NOMO-1 treated with DMSO at 0.1 percent for 48 hours (cell line): ENCODE measurements around the gene AFAP1L1.

ENCODE experiments used
- DNase-seq: peaks from one replicate; lab custom pipeline; 2025; ENCODE audit not compliant: unreplicated experiment; lab: John Stamatoyannopoulos, UW

The AFAP1L1 gene

GRCh38 chr5:149283626-149284480 is 12.2 kb downstream of the AFAP1L1 start:
- no peak for DNase-seq

DNA sequence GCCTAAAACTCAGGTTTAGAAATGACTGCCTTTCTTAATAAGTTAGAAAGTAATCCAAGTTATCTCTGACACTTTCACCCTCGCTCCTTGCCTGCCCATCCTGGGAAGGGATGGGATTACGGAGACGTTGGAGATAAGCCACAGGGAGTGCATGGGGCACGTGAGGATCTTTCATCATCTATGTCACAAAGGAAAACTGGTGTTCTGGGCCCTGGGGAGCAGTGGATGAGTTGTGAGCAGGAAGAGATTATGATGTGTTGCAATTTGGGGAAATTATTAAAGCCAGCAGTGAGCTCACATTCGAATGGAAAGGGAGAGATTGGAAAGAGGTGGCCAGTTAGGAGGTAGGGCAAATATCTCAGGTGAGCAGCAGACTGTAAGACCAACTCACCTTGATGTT is 12.8 kb downstream of the AFAP1L1 start:
- DNase-seq: no peak

GRCh38 chr5:149285153-149285552 is 13.5 kb downstream of the AFAP1L1 start:
- DNase-seq: no peak

GRCh38 chr5:149288436-149288835 is 16.8 kb downstream of the AFAP1L1 start:
- DNase-seq: no peak

DNA sequence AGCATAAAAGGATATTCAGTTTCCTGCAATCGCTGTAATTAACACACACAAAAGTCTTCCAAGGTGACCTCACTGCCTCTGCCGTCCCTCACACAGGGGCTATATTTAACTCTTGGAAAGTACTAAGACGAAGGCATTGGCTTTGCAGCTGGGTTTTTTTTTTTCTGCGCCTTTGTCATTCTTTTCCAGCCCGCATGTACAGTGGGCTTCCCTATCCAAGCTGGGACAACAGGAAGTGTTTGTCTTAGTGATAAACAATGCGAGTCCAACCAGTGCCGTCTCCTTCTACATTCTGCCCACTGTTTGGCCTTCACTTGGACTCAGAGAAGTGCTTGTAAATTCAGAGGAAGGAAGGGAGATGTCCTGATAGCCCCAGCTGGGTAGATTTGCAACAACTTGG is 17.6 kb downstream of the AFAP1L1 start:
- DNase-seq: no peak

DNA sequence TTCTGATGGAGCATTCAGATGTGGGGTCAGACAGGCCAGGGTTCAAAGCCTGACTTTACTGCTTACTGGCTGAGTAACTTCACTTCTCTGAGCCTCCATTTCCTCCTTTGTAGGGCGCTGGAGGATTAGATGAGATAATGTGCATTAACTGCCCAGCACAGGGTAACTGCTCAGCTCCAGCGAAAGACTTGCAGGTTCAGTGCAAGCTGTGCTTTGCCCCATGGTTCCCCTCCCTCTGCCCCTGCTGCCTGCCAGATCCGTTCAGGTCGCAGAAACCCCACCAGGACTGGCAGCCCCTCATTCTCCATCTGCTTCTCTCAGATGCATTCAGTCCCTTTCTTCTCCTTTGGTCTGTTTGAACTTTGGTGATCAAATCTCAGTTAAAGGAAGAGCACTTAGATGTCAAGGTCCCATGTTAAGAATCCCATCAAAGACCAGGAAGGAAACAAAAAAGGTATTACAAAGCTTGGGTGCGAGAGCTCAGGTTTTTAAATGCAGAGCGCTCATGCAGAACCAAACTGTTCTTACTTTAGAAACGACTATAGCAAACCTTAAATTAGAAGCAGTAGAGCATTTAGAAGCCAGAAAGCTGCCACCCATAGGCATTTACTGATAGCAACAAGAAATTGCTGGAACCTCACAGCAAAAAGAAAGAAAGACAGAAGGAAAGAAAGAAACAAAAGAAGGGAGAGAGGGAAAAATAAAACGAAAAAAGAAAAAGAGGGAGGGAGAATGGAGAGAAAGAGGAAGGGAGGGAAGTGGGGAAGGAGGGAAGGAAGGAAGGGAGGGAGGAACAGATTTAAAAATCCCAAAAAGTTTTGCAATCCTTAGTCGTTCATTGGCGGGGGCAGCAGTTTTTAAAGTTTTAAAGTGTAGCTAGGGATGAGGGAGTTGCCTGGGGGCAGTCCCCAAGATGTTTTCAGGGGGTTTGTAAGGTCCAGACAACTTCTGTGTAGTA is 23.5 kb downstream of the AFAP1L1 start:
- DNase-seq: no peak

GRCh38 chr5:149297340-149298025 is 25.8 kb downstream of the AFAP1L1 start:
- no peak for DNase-seq

DNA sequence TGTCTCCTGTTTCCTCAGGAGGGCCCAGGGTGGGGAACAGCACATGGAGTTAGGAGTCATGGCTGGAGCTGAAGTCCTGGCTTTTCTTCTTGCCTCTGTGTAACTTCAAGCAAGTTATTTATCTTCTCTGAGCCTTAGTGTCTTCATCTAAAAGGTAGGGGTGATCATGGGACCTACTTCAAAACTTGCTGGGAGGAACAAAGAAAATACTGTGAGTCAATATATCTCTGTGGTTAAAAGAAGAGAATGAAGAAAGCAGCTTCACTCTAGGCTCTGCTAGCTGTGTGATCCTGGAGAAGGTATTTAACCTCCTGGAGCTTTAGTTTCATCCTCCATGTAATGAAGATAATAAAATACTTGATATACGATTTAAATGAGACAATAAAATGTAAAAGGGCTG is 26.5 kb downstream of the AFAP1L1 start:
- no peak for DNase-seq

DNA sequence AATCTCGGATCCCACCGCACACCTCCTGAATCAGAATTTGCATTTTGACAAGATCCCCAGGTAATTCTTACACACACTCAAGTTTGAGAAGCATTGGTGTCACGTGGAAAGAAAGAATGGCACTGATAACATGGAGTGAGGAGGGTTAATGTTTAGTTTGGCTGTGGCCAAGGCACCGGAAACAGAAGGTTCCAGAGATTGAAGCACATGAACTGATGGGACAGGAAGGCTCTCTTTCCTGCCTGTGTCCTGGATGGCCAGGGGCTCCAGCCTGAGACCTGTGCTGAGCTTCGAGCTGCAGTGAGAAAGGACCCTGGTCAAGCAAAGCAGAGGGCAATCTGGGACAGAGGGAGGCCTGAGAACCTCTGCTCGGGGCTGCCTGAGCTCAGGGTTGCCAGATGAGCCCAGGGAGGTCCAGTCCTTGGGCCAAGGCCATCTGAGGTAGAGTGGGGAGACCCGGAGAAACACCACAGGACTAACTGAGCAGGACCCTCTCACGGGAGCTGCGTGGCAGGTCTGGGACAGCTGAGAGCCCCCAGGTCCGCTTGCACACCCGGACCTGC is 27.3 kb downstream of the AFAP1L1 start:
- DNase-seq: no peak

DNA sequence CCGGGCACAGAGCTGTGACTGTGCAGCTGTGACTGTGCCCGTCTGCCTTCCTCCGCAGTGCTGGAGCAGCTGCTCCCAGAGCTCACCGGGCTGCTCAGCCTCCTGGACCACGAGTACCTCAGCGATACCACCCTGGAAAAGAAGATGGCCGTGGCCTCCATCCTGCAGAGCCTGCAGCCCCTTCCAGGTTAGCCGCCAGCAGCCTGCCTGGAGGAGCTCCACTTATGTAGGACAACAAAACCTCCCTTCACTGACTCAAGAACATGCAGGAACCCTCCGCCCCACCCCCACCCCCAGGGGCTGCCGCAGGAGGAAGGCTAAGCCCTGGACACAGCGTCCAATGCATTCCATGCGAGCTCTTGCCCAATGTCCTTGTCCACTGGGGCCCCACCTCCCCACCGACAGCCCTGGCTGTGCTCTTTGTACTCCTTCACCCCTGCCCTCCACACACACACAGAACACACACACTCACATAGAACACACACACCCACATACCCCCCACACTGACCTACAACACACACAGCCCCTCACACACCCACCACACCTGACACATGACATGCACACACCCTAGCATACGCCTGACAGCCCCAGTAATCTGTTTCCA is 27.9 kb downstream of the AFAP1L1 start:
- no peak for DNase-seq

DNA sequence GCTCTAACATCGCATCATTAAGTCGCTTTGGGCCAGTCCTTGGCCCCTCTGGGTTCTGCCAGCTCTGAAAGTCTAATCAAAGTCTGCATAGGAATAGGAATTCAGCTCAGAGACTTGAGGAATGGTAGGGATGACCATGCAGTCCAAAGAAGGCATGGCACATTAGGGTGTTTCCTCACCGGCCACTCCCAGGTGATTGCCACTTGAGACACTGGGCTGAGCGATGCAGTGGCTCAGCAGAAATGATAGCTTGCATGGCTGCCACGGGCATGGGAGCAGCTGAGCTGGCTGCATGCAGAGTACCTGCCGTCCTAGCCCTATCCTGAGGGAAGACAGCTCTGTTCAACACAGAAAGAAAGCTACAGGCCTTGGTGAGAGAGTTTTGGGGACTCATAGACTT is 28.8 kb downstream of the AFAP1L1 start:
- DNase-seq: no peak

DNA sequence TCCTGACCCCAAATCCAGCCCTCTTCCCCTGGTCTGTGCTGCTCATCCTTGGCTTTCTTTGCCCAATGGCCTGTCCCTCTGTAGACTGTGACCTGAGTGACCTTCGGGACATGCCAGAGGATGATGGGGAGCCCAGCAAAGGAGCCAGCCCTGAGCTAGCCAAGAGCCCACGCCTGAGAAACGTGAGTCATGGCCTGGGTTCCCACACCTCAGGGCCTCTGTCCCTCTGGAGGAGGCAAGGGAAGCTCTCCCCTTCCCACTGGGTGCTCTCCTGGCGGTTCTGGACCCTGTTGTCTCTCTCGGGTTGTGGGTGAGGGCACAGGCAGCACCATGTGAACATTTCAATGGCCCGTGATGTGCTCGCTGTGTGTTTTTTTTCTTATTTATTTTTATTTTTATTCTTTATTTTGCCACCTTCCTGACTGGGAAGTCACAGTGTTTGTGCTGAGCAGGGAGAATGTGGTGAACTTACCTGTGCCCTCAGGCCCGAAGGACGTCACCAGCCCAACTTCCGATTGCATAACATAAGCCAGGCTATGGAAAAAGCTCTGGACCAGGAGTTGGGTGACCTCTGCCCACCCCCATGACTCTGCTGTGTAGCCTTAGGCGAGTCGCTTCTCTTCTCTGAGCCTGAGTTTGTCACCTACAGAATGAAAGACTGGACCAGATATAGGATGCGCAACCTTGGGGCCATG is 29.5 kb downstream of the AFAP1L1 start:
- no peak for DNase-seq

- no peak for DNase-seq
These were observed 30.2 kb downstream of the AFAP1L1 start for GRCh38 chr5:149301744-149302380.

DNA sequence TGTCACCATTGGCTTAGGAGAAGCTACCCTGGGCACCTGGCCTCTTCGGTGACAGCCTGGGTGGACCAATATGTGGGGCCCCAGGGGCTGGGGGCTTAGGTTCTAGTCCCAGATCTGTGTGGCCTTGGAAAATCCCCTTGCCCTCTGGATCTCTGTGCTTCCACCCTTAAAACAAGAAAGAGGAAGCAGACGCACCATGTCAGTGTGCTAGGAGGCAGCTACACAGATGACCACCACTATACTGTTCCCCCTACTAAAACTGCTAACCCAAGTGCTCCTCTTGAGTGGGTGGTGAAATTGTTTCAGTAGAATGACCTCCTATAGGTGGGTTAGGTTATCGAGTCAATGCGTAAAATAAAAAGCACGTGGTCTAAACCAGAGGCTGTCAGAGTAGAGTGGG is 31.0 kb downstream of the AFAP1L1 start:
- DNase-seq: no peak

GRCh38 chr5:149303210-149303609 is 31.6 kb downstream of the AFAP1L1 start:
- DNase-seq: no peak

GRCh38 chr5:149304195-149305078 is 32.8 kb downstream of the AFAP1L1 start:
- DNase-seq: no peak

- peak; percentile 19 for DNase-seq
These were observed 37.7 kb downstream of the AFAP1L1 start for GRCh38 chr5:149309354-149309753.

- no peak for DNase-seq
These were observed 38.8 kb downstream of the AFAP1L1 start for GRCh38 chr5:149310488-149310887.
